Retina (tissue), 1 donor: Measurements from ENCODE around the gene MTNR1A.

ENCODE experiments used
- DNase-seq: peaks from one replicate; pipeline ENCODE4 v3.0.0-alpha.2; 2016

The MTNR1A gene

GRCh38 chr4:186485561-186486062 is 69.8 kb downstream of the MTNR1A start:
- peak; percentile 86 for DNase-seq

- peak; percentile 41 for DNase-seq
Observed at GRCh38 chr4:186485150-186485549, 70.2 kb downstream of the MTNR1A start.

GRCh38 chr4:186483656-186484055 is 71.7 kb downstream of the MTNR1A start:
- no peak for DNase-seq
